ENCODE data around the gene TPCN2. TPM values are rescaled to one million over a fixed set of nuclear protein-coding genes. Genes with fewer than 3 reads are reported as not detected.

The TPCN2 gene
- total RNA-seq, 2 donors from 2014 or later = 17.6 to 31.0 TPM

DNA sequence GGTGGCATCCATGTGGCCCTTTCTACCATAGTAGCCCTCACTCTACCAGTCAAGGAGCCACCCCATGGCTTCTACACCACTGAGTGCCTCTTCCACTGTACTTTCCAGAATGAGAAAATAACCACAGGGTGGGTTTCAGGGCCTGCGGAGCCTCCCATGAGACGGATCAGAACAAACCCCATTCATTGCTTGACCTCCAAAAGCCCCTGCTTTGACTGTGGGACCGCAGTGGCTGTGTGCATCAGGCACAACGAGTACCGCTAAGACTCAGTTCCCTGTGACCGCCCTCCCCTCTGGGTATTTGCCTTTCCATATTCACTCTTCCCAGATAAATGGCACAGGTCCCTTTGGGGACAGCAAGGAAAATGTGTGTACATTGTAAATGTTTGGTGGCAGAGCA, 24.2 kb upstream of the TPCN2 start:
- 87% methylated on average over 6 of the region's 6 CpGs for WGBS

DNA sequence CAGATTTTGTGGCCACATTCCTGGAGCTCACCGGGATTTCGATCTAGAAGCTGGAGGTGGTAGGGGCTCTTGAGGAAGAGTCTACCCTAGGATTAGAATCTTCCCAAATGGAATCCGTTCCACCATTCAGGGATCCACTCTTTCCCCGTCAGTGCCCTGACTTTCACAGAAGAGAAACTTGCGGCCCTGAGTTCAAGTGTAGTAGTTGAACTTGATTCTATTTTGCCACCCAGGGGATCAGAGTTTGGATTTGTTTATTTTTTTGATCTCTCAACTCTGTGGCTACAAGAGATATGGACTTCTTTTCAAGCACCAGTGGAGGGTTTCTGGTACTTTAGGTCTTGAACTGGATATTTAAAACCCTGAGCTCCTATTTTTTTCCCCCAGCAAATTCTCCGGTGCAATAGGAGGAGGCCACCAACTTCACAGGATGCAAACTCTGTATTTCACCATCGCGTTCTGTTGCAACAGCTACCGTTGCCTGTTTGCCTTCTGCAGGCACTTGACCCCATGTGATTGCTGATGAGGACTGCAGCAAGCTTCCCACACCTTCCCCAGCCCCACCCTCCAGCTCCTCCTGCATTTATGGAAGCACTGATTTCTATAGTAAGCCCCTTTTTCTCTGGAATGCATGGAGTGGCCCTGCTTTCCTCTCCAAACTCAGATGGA, 20.9 kb upstream of the TPCN2 start:
- intact Hi-C loops (cut with DNase I) = no loop called here
- WGBS = 68% methylated on average over 9 of the region's 9 CpGs
- TF ChIP-seq POLR2A (IDR thresholded peaks at IDR 0.05) (no peak), POLR2AphosphoS5 (IDR thresholded peaks at IDR 0.05) (no peak)
- TF ChIP-seq, protein P1, sequence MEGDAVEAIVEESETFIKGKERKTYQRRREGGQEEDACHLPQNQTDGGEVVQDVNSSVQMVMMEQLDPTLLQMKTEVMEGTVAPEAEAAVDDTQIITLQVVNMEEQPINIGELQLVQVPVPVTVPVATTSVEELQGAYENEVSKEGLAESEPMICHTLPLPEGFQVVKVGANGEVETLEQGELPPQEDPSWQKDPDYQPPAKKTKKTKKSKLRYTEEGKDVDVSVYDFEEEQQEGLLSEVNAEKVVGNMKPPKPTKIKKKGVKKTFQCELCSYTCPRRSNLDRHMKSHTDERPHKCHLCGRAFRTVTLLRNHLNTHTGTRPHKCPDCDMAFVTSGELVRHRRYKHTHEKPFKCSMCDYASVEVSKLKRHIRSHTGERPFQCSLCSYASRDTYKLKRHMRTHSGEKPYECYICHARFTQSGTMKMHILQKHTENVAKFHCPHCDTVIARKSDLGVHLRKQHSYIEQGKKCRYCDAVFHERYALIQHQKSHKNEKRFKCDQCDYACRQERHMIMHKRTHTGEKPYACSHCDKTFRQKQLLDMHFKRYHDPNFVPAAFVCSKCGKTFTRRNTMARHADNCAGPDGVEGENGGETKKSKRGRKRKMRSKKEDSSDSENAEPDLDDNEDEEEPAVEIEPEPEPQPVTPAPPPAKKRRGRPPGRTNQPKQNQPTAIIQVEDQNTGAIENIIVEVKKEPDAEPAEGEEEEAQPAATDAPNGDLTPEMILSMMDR (IDR thresholded peaks at IDR 0.05) = no peak
- H3K36me3 ChIP-seq = no peaks in the 10 kb centered on the region
- no peaks in the 10 kb centered on the region for H3K4me1 ChIP-seq (replicated peaks)
- H3K4me3 ChIP-seq = no peak overlapping the region
- no peaks in the 10 kb centered on the region for H3K9me3 ChIP-seq
- no peaks in the 10 kb centered on the region for H3K27me3 ChIP-seq (replicated peaks; ENCODE audit: insufficient read depth)
- DNase-seq (ENCODE audit: low spot score) = no peak
- no peak overlapping the region for H3K27ac ChIP-seq

More for the DNA sequence above, 24.2 kb upstream of the TPCN2 start:
- H3K4me3 ChIP-seq = no peak overlapping the region
- TF ChIP-seq POLR2A (IDR thresholded peaks at IDR 0.05) (no peak), POLR2AphosphoS5 (IDR thresholded peaks at IDR 0.05) (no peak)
- TF ChIP-seq, protein P1 (IDR thresholded peaks at IDR 0.05) = no peak
- no peaks in the 10 kb centered on the region for H3K27me3 ChIP-seq (replicated peaks; ENCODE audit: insufficient read depth)
- intact Hi-C loops (cut with DNase I) = no loop called here
- H3K9me3 ChIP-seq = no peaks in the 10 kb centered on the region
- H3K27ac ChIP-seq = no peak overlapping the region
- no peaks in the 10 kb centered on the region for H3K4me1 ChIP-seq (replicated peaks)
- DNase-seq (ENCODE audit: low spot score) = no peak
- no peaks in the 10 kb centered on the region for H3K36me3 ChIP-seq

DNA sequence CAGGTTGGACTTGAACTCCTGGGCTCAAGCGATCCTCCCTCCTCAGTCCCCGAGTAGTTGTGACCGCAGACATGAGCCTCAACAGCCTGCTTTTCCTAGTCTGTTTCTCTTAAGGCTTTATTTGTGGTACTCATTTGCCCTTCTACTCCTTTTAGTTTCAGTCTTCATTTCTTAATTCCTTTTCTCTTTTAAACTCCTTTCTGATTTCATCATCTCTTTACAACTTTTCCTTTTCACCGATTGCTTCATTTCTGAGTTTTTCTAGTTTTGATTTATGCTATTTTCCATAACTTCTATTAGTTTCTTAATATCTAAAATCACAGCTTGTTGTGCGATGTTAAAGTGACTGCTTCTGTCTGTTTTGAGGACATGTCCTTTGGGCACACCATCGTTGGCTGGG, 18.4 kb upstream of the TPCN2 start:
- intact Hi-C loops (cut with DNase I) = no loop called here
- Histone ChIP-seq H3K27me3 (replicated peaks; ENCODE audit: insufficient read depth) (no peaks in the 10 kb centered on the region), H3K4me3 (no peak overlapping the region), H3K4me1 (replicated peaks) (no peaks in the 10 kb centered on the region), H3K9me3 (no peaks in the 10 kb centered on the region), H3K36me3 (no peaks in the 10 kb centered on the region), H3K27ac (no peak overlapping the region)
- DNase-seq (ENCODE audit: low spot score) = no peak
- TF ChIP-seq POLR2A (IDR thresholded peaks at IDR 0.05) = no peak
- 69% methylated on average over 6 of the region's 6 CpGs for WGBS

DNA sequence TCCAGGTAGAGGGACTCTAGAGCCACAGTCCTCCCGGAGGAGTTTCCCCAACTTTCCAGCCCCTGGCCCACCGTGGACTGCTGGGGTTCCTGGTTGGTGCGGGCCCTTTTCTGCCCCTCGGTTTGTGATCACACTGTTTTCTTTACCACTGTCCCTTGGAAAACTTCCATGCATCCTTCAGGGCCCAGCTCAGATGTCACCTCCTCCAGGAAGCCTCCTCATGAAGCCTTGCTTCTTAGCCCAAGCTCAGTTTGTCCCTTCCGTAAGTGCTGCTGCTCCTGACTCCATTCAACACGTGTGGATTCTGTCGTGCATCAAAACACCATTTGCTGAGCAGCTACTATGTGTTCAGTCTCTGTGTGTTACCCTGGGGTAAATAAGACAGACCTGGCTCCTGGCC, 15.9 kb upstream of the TPCN2 start:
- Histone ChIP-seq H3K27me3 (replicated peaks; ENCODE audit: insufficient read depth) (no peaks in the 10 kb centered on the region), H3K4me1 (replicated peaks) (no peaks in the 10 kb centered on the region), H3K4me3 (no peak overlapping the region), H3K36me3 (no peaks in the 10 kb centered on the region), H3K27ac (peak overlapping the region in 1 of 2 donors; percentile 73), H3K9me3 (no peaks in the 10 kb centered on the region)
- no peak for DNase-seq (ENCODE audit: low spot score)
- TF ChIP-seq, protein P1 (IDR thresholded peaks at IDR 0.05) = no peak
- TF ChIP-seq POLR2A (IDR thresholded peaks at IDR 0.05) (no peak), POLR2AphosphoS5 (IDR thresholded peaks at IDR 0.05) (no peak)
- 83% methylated on average over 7 of the region's 7 CpGs for WGBS
- intact Hi-C loops (cut with DNase I) = no loop called here

DNA sequence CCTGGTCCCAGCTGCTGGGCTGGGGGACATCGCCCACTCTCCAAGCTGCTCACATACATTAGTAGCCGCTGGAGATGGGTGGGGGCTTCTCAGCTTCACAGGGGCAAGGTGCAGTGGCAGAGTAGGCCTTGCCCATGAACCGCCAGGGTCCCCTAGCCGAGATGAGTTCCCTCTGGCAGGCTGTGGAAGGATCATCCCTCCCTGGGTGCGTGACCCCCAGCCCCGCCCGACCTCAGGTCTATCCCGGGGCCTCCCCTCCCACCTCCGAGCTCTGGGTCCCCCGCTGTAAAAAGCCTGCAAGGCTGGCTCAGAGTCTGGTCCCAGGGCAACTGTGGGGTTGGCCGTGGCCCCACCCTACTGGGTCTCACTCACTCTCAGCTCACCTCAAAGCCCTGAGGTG, 15.3 kb upstream of the TPCN2 start:
- TF ChIP-seq, protein P1 (IDR thresholded peaks at IDR 0.05) = no peak
- TF ChIP-seq POLR2AphosphoS5 (IDR thresholded peaks at IDR 0.05) (no peak), POLR2A (IDR thresholded peaks at IDR 0.05) (no peak)
- Histone ChIP-seq H3K27ac (peak overlapping the region; percentile 71 to 73), H3K27me3 (replicated peaks; ENCODE audit: insufficient read depth) (no peaks in the 10 kb centered on the region), H3K4me1 (replicated peaks) (no peaks in the 10 kb centered on the region), H3K36me3 (no peaks in the 10 kb centered on the region), H3K4me3 (no peak overlapping the region), H3K9me3 (no peaks in the 10 kb centered on the region)
- intact Hi-C loops (cut with DNase I) = no loop called here
- no peak for DNase-seq (ENCODE audit: low spot score)
- 80% methylated on average over 8 of the region's 11 CpGs for WGBS
